ENCODE measurements around the gene USP47.

Gene USP47, protein sequence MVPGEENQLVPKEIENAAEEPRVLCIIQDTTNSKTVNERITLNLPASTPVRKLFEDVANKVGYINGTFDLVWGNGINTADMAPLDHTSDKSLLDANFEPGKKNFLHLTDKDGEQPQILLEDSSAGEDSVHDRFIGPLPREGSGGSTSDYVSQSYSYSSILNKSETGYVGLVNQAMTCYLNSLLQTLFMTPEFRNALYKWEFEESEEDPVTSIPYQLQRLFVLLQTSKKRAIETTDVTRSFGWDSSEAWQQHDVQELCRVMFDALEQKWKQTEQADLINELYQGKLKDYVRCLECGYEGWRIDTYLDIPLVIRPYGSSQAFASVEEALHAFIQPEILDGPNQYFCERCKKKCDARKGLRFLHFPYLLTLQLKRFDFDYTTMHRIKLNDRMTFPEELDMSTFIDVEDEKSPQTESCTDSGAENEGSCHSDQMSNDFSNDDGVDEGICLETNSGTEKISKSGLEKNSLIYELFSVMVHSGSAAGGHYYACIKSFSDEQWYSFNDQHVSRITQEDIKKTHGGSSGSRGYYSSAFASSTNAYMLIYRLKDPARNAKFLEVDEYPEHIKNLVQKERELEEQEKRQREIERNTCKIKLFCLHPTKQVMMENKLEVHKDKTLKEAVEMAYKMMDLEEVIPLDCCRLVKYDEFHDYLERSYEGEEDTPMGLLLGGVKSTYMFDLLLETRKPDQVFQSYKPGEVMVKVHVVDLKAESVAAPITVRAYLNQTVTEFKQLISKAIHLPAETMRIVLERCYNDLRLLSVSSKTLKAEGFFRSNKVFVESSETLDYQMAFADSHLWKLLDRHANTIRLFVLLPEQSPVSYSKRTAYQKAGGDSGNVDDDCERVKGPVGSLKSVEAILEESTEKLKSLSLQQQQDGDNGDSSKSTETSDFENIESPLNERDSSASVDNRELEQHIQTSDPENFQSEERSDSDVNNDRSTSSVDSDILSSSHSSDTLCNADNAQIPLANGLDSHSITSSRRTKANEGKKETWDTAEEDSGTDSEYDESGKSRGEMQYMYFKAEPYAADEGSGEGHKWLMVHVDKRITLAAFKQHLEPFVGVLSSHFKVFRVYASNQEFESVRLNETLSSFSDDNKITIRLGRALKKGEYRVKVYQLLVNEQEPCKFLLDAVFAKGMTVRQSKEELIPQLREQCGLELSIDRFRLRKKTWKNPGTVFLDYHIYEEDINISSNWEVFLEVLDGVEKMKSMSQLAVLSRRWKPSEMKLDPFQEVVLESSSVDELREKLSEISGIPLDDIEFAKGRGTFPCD (N-terminal part only)

GRCh38 chr11:11841723-11842420, at the start of gene USP47:
Gene USP47 (plus strand): TSS chr11:11841972. CDS start chr11:11842186, 214 bp downstream.
- H3K36me3 Mint-ChIP-seq (ENCODE audit: low read depth) = peaks cover 5% of the 10 kb centered on the region
- no peak within 1 kb of the TSS for H3K4me3 Mint-ChIP-seq
- no peak within 1 kb of the TSS for H3K27ac Mint-ChIP-seq
- H3K27me3 Mint-ChIP-seq = no peaks in the 10 kb centered on the region
- H3K4me1 Mint-ChIP-seq (ENCODE audit: low read depth) = peaks cover 6% of the 10 kb centered on the region
- peak; percentile 95 for DNase-seq
- H3K9me3 Mint-ChIP-seq = no peaks in the 10 kb centered on the region

DNA sequence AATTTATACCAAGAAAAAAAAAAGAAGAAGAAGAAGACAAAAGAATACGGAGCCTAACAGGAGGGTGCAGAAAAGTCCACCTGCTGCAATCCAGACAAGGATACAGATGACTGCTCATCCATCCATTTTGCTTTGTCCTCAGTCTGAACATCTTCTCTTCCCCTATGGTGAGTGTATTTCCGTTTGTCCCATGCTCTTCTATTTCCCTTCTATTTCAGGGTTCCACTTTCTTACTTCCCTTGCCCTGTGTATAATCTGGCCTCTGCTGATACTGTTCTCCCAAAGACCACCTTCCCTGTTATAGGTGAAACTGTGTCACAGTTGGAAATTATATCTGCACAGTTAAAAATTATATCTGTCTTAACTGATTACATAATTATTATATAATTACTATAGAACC, 48.7 kb upstream of the USP47 start:
- Mint-ChIP-seq H3K9me3 (no peaks in the 10 kb centered on the region), H3K27me3 (peaks cover 28% of the 10 kb centered on the region), H3K27ac (no peak overlapping the region), H3K4me1 (ENCODE audit: low read depth) (no peaks in the 10 kb centered on the region), H3K36me3 (ENCODE audit: low read depth) (no peaks in the 10 kb centered on the region), H3K4me3 (no peak overlapping the region)
- no peak for DNase-seq

GRCh38 chr11:11798586-11799438, 43.0 kb upstream of the USP47 start:
- peaks cover 33% of the 10 kb centered on the region for H3K27me3 Mint-ChIP-seq
- H3K36me3 Mint-ChIP-seq (ENCODE audit: low read depth) = no peaks in the 10 kb centered on the region
- no peak overlapping the region for H3K27ac Mint-ChIP-seq
- no peak overlapping the region for H3K4me3 Mint-ChIP-seq
- no peaks in the 10 kb centered on the region for H3K9me3 Mint-ChIP-seq
- no peaks in the 10 kb centered on the region for H3K4me1 Mint-ChIP-seq (ENCODE audit: low read depth)
- peak; percentile 86 for DNase-seq

DNA sequence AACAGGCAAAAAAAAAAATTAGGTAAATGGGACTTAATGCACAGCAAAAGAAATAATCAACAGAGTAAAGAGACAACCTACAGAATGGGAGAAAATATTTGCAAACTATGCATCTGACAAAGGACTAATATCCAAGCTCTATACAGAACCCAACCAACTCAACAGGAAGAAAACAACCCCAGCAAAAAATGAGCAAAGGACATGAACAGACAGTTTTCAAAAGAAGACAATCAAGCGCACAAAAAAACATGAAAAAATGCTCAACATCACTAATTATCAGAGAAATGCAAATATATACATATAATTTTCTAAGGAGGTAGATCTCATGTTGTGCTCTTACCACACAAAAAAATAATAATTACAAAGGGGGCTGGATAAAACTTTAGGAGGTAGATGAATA, 36.5 kb upstream of the USP47 start:
- no peaks in the 10 kb centered on the region for H3K36me3 Mint-ChIP-seq (ENCODE audit: low read depth)
- H3K27ac Mint-ChIP-seq = no peak overlapping the region
- no peaks in the 10 kb centered on the region for H3K4me1 Mint-ChIP-seq (ENCODE audit: low read depth)
- H3K9me3 Mint-ChIP-seq = no peaks in the 10 kb centered on the region
- H3K27me3 Mint-ChIP-seq = peaks cover 9% of the 10 kb centered on the region
- no peak overlapping the region for H3K4me3 Mint-ChIP-seq
- no peak for DNase-seq

DNA sequence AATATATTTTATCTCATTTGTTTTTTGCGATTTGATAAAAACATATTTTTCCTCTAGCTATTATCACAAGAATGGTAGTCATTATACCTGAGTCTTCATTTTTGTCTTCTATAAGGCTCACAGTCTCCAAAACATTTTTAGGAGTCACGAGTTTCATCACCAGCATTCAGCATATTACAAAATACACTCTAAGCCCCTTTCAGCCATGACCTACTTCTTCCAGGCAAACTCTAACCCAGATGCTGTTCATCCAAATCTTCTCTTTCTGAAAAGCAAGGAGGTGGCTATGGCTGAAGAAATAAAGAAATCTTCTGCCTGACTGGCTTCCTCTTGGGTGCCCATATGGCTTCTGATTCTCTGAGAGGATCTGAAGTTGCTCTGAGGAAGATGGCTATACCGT, 35.7 kb upstream of the USP47 start:
- H3K9me3 Mint-ChIP-seq = no peaks in the 10 kb centered on the region
- no peak for DNase-seq
- no peak overlapping the region for H3K27ac Mint-ChIP-seq
- H3K36me3 Mint-ChIP-seq (ENCODE audit: low read depth) = no peaks in the 10 kb centered on the region
- H3K27me3 Mint-ChIP-seq = peaks cover 9% of the 10 kb centered on the region
- no peak overlapping the region for H3K4me3 Mint-ChIP-seq
- no peaks in the 10 kb centered on the region for H3K4me1 Mint-ChIP-seq (ENCODE audit: low read depth)

DNA sequence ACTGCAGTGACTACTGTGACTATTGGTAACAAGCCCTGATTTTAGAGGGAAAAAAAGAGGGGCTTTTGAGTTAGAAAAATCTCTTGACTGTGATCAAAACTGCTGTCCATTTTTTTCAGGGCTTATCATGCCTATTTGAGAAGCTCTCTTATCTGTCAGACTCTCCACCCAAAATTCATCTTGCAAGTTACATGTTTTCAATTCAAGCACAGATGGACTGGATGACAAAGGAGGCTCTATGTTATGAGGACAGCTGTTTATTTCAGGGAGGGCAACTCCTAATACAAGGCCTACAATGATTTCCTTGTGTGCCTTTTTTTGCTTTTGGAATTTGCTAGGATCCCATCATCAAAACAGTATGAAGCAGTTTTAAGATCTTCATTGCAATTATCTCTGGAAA, 35.2 kb upstream of the USP47 start:
- no peak overlapping the region for H3K27ac Mint-ChIP-seq
- H3K27me3 Mint-ChIP-seq = peaks cover 9% of the 10 kb centered on the region
- H3K9me3 Mint-ChIP-seq = no peaks in the 10 kb centered on the region

GRCh38 chr11:11807811-11808782, 33.7 kb upstream of the USP47 start:
- Mint-ChIP-seq H3K27ac (no peak overlapping the region), H3K9me3 (no peaks in the 10 kb centered on the region), H3K36me3 (ENCODE audit: low read depth) (no peaks in the 10 kb centered on the region), H3K4me3 (no peak overlapping the region), H3K4me1 (ENCODE audit: low read depth) (no peaks in the 10 kb centered on the region), H3K27me3 (peaks cover 5% of the 10 kb centered on the region)
- no peak for DNase-seq

More for the DNA sequence above, 35.2 kb upstream of the USP47 start:
- H3K36me3 Mint-ChIP-seq (ENCODE audit: low read depth) = no peaks in the 10 kb centered on the region
- no peaks in the 10 kb centered on the region for H3K4me1 Mint-ChIP-seq (ENCODE audit: low read depth)
- DNase-seq = no peak
- no peak overlapping the region for H3K4me3 Mint-ChIP-seq

DNA sequence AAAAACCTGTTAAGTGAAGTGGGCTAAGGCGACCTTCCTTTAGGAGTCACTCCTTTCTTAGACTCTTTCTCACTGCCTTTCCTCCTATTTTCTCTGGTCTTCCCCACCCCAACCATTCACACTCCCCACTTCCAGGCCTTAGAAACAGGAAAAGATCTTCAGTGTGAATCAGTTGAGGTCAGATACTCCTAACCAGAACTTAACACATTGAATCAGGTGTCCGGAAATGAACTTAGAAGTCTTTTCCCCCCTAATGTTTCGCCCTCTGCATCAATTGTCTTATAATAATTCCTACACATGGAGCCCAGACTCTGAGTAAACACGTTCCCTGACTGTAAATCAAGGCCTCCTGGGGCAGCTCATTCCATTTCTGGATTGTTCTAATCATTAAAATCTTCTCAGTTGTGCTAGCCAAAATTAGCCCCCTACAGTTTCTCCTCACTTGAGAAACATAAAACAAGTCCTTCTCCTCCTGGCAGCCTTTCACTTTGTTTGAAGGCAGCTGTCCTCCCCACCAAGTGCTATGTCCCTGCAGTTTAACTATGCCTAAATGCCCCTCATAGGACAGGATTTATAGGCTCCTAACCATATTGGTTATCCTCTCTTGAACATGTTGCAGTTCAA, 32.7 kb upstream of the USP47 start:
- Mint-ChIP-seq H3K9me3 (no peaks in the 10 kb centered on the region), H3K27ac (no peak overlapping the region), H3K4me3 (no peak overlapping the region), H3K36me3 (ENCODE audit: low read depth) (no peaks in the 10 kb centered on the region), H3K27me3 (peaks cover 5% of the 10 kb centered on the region), H3K4me1 (ENCODE audit: low read depth) (no peaks in the 10 kb centered on the region)
- DNase-seq = no peak

DNA sequence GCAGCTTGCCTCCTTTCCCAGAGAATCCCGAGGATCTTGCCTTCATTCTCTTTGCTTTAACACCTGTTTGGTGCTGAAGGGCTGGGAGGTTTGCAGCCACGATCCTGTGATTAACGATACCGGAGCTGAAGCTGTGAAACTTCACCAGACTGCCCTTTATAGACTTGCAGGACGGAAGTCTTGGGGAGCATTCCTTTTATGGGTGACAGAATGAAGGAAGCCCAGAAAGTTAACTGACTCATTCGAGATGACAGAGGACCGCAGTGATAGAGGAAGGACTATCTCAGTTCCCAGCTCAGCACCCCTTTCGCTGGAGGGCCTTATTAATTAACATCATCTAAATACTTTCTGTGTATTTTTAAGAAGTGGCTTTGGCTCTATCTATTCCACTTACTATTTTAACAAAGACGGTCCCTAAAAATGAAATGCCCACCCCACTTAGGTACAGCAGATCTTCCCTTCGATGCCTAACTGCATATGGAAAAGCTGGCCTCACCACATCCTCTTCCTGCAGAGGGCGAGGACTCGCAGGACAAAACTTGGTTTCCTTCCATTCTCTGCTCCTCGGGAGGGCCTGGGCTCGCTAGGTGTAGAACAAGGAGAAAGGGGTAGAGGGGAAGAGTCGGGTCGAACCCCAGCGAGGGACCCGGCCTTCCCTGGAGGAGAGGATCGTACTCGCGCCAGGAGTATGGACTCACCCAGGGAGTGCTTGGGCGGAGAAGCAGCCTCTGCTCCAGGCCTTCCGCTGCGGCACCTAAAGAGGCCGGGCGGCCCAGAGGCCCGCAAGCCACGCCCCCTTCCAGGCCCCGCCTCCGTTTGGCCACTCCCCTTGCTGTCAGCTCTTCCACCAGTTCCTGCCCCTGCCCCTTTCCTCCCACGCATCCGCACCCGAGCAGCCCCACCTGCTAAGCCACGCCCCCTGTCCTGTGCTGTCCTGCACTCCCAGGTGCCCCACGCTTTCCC, 30.7 kb upstream of the USP47 start:
- Mint-ChIP-seq H3K27me3 (peaks cover 5% of the 10 kb centered on the region), H3K9me3 (no peaks in the 10 kb centered on the region), H3K36me3 (ENCODE audit: low read depth) (no peaks in the 10 kb centered on the region), H3K4me3 (no peak overlapping the region), H3K27ac (no peak overlapping the region), H3K4me1 (ENCODE audit: low read depth) (no peaks in the 10 kb centered on the region)
- DNase-seq = no peak

DNA sequence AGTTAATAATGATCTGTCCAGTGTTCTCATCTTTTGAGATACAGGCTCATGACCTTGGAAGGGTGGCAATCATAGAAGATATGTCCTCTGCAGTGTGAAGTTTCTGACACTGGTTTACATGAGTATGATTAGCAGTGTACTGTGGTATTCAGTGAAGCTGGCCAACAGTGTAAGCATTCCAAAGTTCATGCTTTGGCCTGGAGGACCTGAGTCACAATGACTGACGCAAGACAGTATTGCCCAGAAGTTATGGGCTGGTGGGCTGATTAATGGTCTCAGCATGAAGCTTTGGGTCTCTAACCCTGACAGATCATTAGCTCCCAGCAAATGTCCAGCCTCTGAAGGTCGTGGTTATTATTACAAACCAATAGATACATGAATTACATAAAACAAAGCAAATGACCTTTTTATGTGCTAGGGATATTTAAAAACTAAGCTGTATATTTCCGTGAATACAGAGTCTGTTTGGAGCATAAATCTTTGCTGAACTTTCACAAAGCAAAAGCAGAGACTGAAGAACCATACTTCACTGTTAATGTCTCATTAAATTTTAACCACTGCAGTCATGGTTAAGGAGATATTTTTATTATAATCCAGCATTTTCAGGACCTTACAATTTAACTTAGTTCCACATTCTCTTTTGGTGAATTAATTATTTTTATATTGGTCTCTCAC, 28.3 kb upstream of the USP47 start:
- DNase-seq = no peak
- H3K27me3 Mint-ChIP-seq = peaks cover 3% of the 10 kb centered on the region
- H3K27ac Mint-ChIP-seq = no peak overlapping the region

More for the DNA sequence above, 28.3 kb upstream of the USP47 start:
- H3K4me1 Mint-ChIP-seq (ENCODE audit: low read depth) = no peaks in the 10 kb centered on the region
- no peaks in the 10 kb centered on the region for H3K9me3 Mint-ChIP-seq
- H3K36me3 Mint-ChIP-seq (ENCODE audit: low read depth) = no peaks in the 10 kb centered on the region
- no peak overlapping the region for H3K4me3 Mint-ChIP-seq
